Measurements from ENCODE around the gene STARD7.
"Not testable (repeated sequence)": the region's sequence is repeated elsewhere in the genome, so short reads cannot be mapped to it uniquely, and the experiment has no call there.

The STARD7 gene

GRCh38 chr2:96208143-96209010, at the start of gene STARD7:
Gene STARD7, minus strand, starts transcription at chr2:96208827. Its CDS starts 393 bp downstream, at chr2:96208434.
- DNase-seq = peak; percentile 94

DNA sequence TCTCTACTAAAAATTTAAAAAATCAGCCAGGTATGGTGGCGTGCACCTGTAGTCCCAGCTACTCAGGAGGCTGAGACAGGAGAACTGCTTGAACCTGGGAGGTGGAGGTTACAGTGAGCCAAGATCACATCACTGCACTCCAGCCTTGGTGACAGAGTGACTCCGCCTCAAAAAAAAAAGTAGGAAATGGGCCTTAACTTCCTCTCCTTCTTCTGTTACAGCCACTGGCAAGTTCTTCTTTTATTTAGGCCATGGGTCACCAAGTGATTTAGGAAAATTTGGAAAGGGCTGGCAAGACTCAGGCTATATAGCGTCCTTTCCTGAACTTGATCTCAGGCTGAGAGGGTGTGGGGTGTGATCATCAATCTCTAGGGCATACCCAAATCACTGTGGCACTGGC, 49.1 kb upstream of the STARD7 start:
- DNase-seq = not testable (repeated sequence)

GRCh38 chr2:96256611-96257113, 48.0 kb upstream of the STARD7 start:
- DNase-seq = no peak

GRCh38 chr2:96254571-96254970, 45.9 kb upstream of the STARD7 start:
- DNase-seq = no peak

DNA sequence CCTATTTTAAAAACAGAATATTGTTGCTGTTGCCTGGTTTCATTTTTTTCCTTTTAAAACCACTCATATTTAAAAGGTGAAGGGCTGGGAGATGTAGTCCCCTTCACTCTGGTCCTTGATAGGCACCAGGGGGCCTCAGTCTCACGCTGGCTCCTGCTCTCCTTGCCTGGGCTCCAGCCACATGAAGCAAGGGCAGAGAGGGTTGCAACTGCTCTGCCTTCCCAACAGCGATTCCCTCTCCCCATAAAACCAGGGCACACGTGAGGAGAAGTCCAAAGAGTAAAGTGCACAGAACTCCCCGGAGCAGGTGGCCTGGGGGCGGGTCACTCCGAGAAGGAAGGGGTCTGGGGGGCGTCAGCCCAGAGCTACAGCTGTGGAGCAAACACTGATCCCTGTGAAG, 44.4 kb upstream of the STARD7 start:
- no peak for DNase-seq

DNA sequence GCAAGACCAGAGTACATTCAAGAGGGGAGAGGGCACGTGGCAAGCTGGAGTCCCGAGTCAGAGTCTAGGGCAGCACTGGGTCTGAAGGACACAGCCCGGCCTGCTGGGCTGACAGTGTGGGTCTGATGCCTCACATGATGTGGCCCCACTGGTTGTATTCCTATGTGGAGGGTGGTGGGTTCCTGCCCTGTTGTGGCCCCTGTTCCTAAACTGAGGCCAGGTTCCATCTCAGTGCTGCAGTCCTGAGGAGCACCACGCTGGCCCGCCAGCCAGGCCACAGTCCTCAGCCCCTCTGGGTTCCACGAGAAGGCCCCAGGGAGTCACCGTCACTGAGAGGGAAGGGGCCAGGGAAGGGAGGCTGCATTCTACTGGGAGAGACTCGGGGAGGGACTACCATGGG, 43.9 kb upstream of the STARD7 start:
- no peak for DNase-seq

- DNase-seq = no peak
Observed at GRCh38 chr2:96251721-96252292, 43.2 kb upstream of the STARD7 start.

- DNase-seq = no peak
Observed at GRCh38 chr2:96250188-96250587, 41.6 kb upstream of the STARD7 start.

DNA sequence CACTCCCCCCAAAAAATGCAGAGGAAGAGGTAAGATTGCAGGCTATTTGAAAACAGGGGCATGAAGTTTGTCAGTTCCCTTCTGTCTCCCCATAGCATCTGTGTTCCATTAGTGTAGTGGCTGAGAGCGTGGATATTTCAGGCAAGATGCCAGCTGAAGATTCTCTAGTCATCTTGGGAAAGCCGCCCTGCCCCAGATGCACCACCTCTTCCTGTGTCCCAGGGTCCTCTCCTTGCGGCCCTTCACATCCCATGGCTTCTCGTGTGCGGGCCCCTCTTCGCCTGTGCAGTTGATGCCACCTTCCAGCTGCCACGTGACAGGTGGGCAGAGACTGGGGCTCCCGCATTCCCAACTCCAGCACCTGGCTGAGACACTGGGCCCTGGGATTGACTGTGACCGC, 41.0 kb upstream of the STARD7 start:
- no peak for DNase-seq

GRCh38 chr2:96248624-96249023, 40.0 kb upstream of the STARD7 start:
- DNase-seq = no peak

- DNase-seq = no peak
Observed at GRCh38 chr2:96247896-96248295, 39.3 kb upstream of the STARD7 start.

GRCh38 chr2:96247009-96247408, 38.4 kb upstream of the STARD7 start:
- DNase-seq = no peak

- no peak for DNase-seq
Observed at GRCh38 chr2:96245609-96246390, 37.2 kb upstream of the STARD7 start.

DNA sequence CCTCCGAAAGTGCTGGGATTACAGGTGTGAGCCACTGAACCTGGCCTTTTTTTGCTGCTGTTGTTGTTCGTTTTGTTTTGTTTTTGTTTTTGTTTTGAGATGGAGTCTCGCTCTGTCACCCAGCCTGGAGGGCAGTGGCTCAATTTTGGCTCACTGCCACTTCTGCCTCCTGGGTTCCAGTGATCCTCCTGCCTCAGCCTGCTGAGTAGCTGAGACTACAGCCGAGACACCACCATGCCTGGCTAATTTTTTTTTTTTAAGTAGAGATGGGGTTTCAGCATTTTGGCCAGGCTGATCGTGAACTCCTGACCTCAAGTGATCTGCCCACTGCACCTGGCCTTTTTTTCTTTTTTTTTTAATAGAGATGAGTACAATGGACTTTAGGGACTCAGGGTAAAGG, 35.2 kb upstream of the STARD7 start:
- no peak for DNase-seq

GRCh38 chr2:96241900-96242611, 33.4 kb upstream of the STARD7 start:
- DNase-seq = peak; percentile 15

- DNase-seq = no peak
Observed at GRCh38 chr2:96241227-96241626, 32.6 kb upstream of the STARD7 start.

GRCh38 chr2:96240341-96241038, 31.9 kb upstream of the STARD7 start:
- DNase-seq = no peak

GRCh38 chr2:96239745-96240264, 31.2 kb upstream of the STARD7 start:
- no peak for DNase-seq

DNA sequence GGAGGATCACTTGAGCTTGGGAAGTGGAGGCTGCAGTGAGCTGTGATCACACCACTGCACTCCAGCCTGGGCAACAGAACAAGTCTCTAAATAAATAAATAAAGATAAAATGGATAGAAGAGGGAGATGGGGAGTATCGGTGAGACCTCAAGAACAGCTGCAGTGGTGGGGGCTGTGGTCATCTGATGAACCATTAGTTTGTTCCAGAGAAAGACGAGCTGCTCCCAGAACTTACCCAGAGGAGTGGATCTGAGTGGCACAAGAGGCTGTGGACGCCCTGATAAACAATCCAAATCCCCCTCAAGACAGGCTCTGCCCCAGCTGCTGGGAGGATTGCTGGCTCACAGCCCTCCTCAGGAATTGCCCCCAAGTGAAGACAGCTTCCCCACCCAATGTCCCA, 30.5 kb upstream of the STARD7 start:
- no peak for DNase-seq

DNA sequence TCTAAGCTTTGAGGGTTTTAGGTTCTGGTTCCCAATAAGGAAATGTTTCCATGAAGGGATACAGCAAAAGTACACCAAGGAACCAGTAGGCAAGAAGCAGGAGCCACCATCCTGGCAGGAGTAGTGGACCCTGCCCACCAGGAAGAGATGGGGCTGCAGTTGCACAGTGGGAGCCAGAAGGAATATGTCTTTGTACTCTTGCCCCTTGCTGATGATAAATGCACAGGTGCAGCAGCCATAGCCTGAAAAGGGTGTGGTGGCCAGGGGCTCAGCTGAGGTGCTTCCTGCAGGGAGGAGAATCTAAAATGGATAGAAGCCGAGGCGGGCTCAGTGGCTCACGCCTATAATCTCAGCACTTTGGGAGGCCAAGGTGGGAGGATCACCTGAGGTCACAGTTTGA, 29.6 kb upstream of the STARD7 start:
- DNase-seq = no peak

DNA sequence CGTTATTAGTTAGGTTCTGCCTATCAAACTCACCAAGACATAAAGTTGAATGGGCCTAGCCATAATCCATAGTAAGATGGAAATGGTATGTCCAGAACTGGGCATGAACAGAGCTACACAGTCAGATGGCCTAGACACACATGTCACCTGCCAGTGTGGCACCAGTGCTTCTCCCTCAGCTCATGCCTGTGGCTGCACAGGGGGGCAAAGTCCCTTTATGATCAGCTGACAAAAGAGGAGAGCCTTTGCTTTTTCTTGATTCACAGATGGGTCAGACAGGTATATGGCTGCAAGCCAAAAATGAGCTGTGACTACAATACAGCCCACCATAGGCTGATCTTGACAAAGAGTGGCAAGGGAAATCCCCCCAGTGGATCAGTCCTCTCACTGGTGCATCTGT, 28.3 kb upstream of the STARD7 start:
- DNase-seq = no peak

DNA sequence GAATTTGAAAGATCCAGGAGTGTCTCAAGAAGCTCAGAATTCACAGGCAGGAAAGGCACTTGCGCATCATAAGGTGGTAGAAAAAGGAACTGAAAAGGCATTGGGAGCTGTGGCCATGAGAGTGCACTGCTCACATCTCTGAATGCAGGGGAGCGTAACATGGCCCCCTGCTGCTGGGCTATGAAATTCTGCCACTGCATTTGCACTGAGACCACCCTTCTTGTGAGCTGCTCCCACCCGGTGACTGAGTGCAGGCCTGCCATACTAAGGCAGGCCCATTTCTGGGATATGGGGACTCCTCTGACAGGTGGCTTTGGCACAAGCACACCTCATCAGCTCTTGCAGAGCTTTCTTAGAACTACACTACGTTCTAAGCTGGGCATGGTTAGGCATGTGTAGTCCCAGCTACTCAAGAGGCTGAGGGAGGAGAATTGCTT, 25.3 kb upstream of the STARD7 start:
- no peak for DNase-seq
